GM12865 (cell line): Measurements from ENCODE around the gene TRIM52.
"Not testable (repeated sequence)": the region's sequence is repeated elsewhere in the genome, so short reads cannot be mapped to it uniquely, and the experiment has no call there.

Experiments
- DNase-seq: peaks from one replicate; pipeline ENCODE4 v3.0.0; 2010; ENCODE audit warnings: low read depth
- H3K4me3 ChIP-seq: 2 replicates; pipeline ENCODE4 v1.5.1; 2011; ENCODE audit warnings: mild to moderate bottlenecking, low read depth, low read length, control low read depth
- CTCF ChIP-seq: IDR thresholded peaks from 2 replicates; pipeline ENCODE4 v1.5.1; 2011; ENCODE audit warnings: low read length, control low read depth, low read depth, inconsistent platforms; ENCODE audit not compliant: insufficient read depth; ENCODE audit errors: missing control alignments

Gene TRIM52

GRCh38 chr5:181260720-181261319 is at the start of gene TRIM52:
Gene TRIM52, minus strand, starts transcription at chr5:181261143. Its CDS starts 330 bp downstream, at chr5:181260813.
- peak; percentile 96 for DNase-seq
- H3K4me3 ChIP-seq: peak within 1 kb of the TSS; percentile 90
- TF ChIP-seq CTCF: no peak

GRCh38 chr5:181287331-181287730 is 26.4 kb upstream of the TRIM52 start:
- peak; percentile 73 for DNase-seq
- H3K4me3 ChIP-seq: not testable (repeated sequence)

GRCh38 chr5:181285962-181286705 is 25.2 kb upstream of the TRIM52 start:
- not testable (repeated sequence) for H3K4me3 ChIP-seq, DNase-seq

- DNase-seq, H3K4me3 ChIP-seq: not testable (repeated sequence)
Observed at GRCh38 chr5:181283841-181284755, 23.2 kb upstream of the TRIM52 start.

GRCh38 chr5:181283347-181283746 is 22.4 kb upstream of the TRIM52 start:
- no peak for TF ChIP-seq CTCF
- no peak overlapping the region for H3K4me3 ChIP-seq
- no peak for DNase-seq

GRCh38 chr5:181282874-181283273 is 21.9 kb upstream of the TRIM52 start:
- DNase-seq: no peak
- H3K4me3 ChIP-seq: no peak overlapping the region
- TF ChIP-seq CTCF: no peak

- not testable (repeated sequence) for DNase-seq, H3K4me3 ChIP-seq
Observed at GRCh38 chr5:181282415-181282814, 21.5 kb upstream of the TRIM52 start.

- TF ChIP-seq CTCF: no peak
- DNase-seq: no peak
- no peak overlapping the region for H3K4me3 ChIP-seq
Observed at GRCh38 chr5:181281984-181282316, 21.0 kb upstream of the TRIM52 start.
